GM23248 (cell line): Measurements from ENCODE around the gene RBPJ. TPM values are rescaled to one million over a fixed set of nuclear protein-coding genes. Genes with fewer than 3 reads are reported as not detected.

ENCODE experiments used
- DNase-seq: peaks from one replicate; pipeline ENCODE4 v3.0.0-alpha.2; 2015
- H2AFZ ChIP-seq: fragments of 200-600 bp; sonication (generic); 2 replicates; pipeline ENCODE4 v1.6.1; 2016; ENCODE audit warnings: antibody characterized with exemption
- H3F3A ChIP-seq: fragments of 200-600 bp; sonication (generic); 2 replicates; pipeline ENCODE4 v1.6.1; 2016; ENCODE audit warnings: mild to moderate bottlenecking, antibody characterized with exemption, mixed run types; ENCODE audit not compliant: insufficient read depth
- H3K27ac ChIP-seq: fragments of 200-600 bp; sonication (generic); 2 replicates; pipeline ENCODE4 v1.5.1; 2016; ENCODE audit warnings: mild to moderate bottlenecking
- H3K27me3 ChIP-seq: fragments of 200-600 bp; sonication (generic); replicated peaks from 2 replicates; pipeline ENCODE4 v1.6.1; 2016; ENCODE audit warnings: mild to moderate bottlenecking; ENCODE audit not compliant: insufficient read depth
- H3K36me3 ChIP-seq: fragments of 200-600 bp; sonication (generic); 2 replicates; pipeline ENCODE4 v1.6.1; 2016; ENCODE audit warnings: low read depth, mild to moderate bottlenecking
- H3K4me1 ChIP-seq: fragments of 200-600 bp; sonication (generic); 2 replicates; pipeline ENCODE4 v1.6.1; 2016; ENCODE audit warnings: mild to moderate bottlenecking; ENCODE audit not compliant: insufficient read depth
- H3K4me2 ChIP-seq: fragments of 200-600 bp; sonication (generic); one replicate; pipeline ENCODE4 v1.6.1; 2016; ENCODE audit warnings: mild to moderate bottlenecking; ENCODE audit not compliant: unreplicated experiment
- H3K4me3 ChIP-seq: fragments of 200-600 bp; sonication (generic); 2 replicates; pipeline ENCODE4 v1.5.1; 2016; ENCODE audit warnings: mild to moderate bottlenecking
- H3K79me2 ChIP-seq: fragments of 200-600 bp; sonication (generic); 2 replicates; pipeline ENCODE4 v1.6.1; 2016; ENCODE audit warnings: mild to moderate bottlenecking; ENCODE audit not compliant: insufficient read depth
- H3K9ac ChIP-seq: fragments of 200-600 bp; sonication (generic); 2 replicates; pipeline ENCODE4 v1.6.1; 2016; ENCODE audit warnings: mild to moderate bottlenecking
- H3K9me2 ChIP-seq: fragments of 200-600 bp; sonication (generic); 2 replicates; pipeline ENCODE4 v1.6.1; 2016; ENCODE audit warnings: mixed run types, mild to moderate bottlenecking, moderate library complexity; ENCODE audit not compliant: insufficient read depth
- H3K9me3 ChIP-seq: fragments of 200-600 bp; sonication (generic); one replicate; pipeline ENCODE4 v1.6.1; 2017; ENCODE audit warnings: low read depth
- H4K20me1 ChIP-seq: fragments of 200-600 bp; sonication (generic); 2 replicates; pipeline ENCODE4 v1.6.0; 2016; ENCODE audit not compliant: insufficient read depth
- EZH2 ChIP-seq: fragments of 200-600 bp; sonication (generic); IDR thresholded peaks from 2 replicates; pipeline ENCODE4 v1.6.1; 2018; ENCODE audit warnings: antibody characterized with exemption, mild to moderate bottlenecking; ENCODE audit not compliant: insufficient read depth, poor library complexity, severe bottlenecking
- EZH2phosphoT487 ChIP-seq: fragments of 200-600 bp; sonication (generic); IDR thresholded peaks from 2 replicates; pipeline ENCODE4 v1.6.1; 2018; ENCODE audit warnings: antibody characterized with exemption, moderate library complexity, mild to moderate bottlenecking, low read depth; ENCODE audit not compliant: insufficient read depth
- WGBS, 2 experiments: methylation state at CpG; one replicate each; pipeline ENCODE4 v1.1.6; 2015 to 2017; ENCODE audit warnings: low lambda C conversion rate in 2 of 2, low coverage in 1 of 2; ENCODE audit errors: missing lambda C conversion rate in 2 of 2; 5-methylcytosine and 5-hydroxymethylcytosine counted together
- in situ Hi-C: fragments of 300-500 bp; cut with MboI; formaldehyde crosslinking; loops from 2 replicates; pipeline ENCODE4 v1.15.0; 2020
- polyA plus RNA-seq: library from polyadenylated mRNA; unstranded; fragments of >200 nt; fragmentation: Nextera tagmentation; extraction: Ambion mirVana; gene quantifications from 2 replicates; pipeline ENCODE4 v1.2.1, GENCODE V29; 2016
- total RNA-seq: library from RNA; depleted of rRNA; stranded (reverse); fragments of >200 nt; shearing (Covaris generic); gene quantifications from 2 replicates; pipeline ENCODE4 v1.2.3, GENCODE V29; 2014

The RBPJ gene
- total and polyA plus RNA-seq, 2 experiments from 2014 or later, result 70.7 to 85.4 TPM

DNA sequence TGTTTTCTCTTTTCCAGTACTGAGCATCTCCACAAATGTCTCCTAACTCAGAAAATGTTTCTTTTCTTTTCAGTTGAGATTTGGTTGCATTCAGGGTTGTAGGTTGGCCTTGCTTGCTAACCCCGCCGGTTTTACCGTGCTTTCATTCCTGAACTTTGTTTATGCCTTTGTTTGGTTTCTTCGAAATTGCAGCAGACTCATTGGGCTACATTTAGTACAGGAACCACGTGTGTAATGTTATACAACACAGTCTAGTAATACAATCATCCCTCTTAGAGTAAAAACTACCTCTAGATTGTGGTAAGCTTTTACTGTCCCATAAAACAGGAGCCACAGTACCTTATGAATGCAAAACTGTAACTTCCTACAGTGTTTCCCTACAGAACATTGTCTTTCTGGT is 111.6 kb downstream of the RBPJ start:
- Histone ChIP-seq H3K4me2 (no peak overlapping the region), H3K9ac (no peak overlapping the region), H3K79me2 (no peaks in the 10 kb centered on the region), H3K27ac (no peak overlapping the region), H3K27me3 (no peaks in the 10 kb centered on the region), H3F3A (no peaks in the 10 kb centered on the region), H4K20me1 (no peaks in the 10 kb centered on the region), H3K36me3 (peaks cover 20% of the 10 kb centered on the region; the same call in 1 of the 2 replicates), H3K9me3 (no peaks in the 10 kb centered on the region), H3K4me1 (peaks cover 14% of the 10 kb centered on the region), H3K4me3 (no peak overlapping the region), H2AFZ (no peak overlapping the region), H3K9me2 (no peaks in the 10 kb centered on the region)
- TF ChIP-seq EZH2phosphoT487 (no peak), EZH2 (no peak)
- DNase-seq, result no peak
- WGBS, 2 experiments, result 84 to 86% methylated on average over 5 of the region's 5 CpGs
- in situ Hi-C loops, result no loop called here

DNA sequence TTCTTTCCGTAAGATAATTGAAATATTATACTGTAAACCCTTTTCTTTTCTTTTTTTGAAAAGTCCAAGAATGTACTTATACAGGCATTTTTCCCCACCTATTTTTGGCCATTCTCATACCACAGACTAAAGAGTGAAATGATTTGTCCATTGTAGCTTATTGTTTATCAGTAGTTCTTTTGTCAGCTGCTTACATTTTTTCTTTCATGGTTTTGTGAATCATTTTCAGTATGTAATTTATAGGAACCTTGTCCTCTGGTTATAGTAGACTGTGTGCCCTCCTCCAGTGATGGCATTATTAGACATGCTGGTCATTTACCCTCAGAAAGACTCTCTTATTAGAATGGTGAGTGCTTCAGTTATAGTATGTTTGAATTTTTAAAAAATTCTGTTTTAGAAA is 112.7 kb downstream of the RBPJ start:
- no peaks in the 10 kb centered on the region for H3K79me2 ChIP-seq
- TF ChIP-seq EZH2phosphoT487 (no peak), EZH2 (no peak)
- no peak overlapping the region for H3K4me2 ChIP-seq
- H3K4me3 ChIP-seq, result no peak overlapping the region
- H4K20me1 ChIP-seq, result no peaks in the 10 kb centered on the region
- H3K9ac ChIP-seq, result no peak overlapping the region
- no peaks in the 10 kb centered on the region for H3K27me3 ChIP-seq
- no peaks in the 10 kb centered on the region for H3F3A ChIP-seq
- H3K9me2 ChIP-seq, result no peaks in the 10 kb centered on the region
- H3K9me3 ChIP-seq, result no peaks in the 10 kb centered on the region
- H2AFZ ChIP-seq, result no peak overlapping the region
- peaks cover 14% of the 10 kb centered on the region for H3K4me1 ChIP-seq
- DNase-seq, result no peak
- in situ Hi-C loops, result no loop called here
- H3K36me3 ChIP-seq, result peaks cover 20% of the 10 kb centered on the region; the same call in 1 of the 2 replicates
- H3K27ac ChIP-seq, result no peak overlapping the region
- WGBS, 2 experiments, result 95 to 100% methylated on average over 1 of the region's 1 CpG

DNA sequence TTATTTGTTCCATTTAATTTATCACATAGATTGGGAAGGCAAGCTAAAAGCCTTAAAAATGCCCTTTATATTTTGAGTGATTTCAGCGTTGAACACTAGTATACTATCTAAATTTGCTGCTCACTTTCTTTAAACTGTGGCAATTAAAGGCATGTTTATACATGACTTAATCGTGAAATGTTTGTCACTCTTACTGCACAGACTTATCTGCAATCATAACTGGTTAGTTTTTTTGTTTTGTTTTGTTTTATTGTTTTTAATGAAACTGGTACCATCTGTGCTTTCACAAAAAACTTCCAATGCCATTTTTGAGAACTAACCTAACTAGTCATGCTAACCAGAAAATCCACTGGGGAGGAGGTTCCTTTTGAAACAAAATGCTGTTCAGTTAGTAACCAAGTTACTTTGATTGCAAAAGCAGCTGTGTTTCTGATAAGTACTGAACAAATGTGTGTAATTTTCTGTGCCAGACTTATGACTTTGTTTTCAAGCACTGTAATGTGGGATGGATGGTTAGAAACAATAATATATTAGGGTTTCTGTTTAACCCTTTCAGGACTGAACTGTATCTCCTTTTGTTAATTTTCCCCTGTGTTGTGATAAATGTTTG is 113.3 kb downstream of the RBPJ start:
- Histone ChIP-seq H3K9me3 (no peaks in the 10 kb centered on the region), H3F3A (no peaks in the 10 kb centered on the region), H3K79me2 (no peaks in the 10 kb centered on the region), H3K4me3 (no peak overlapping the region), H3K4me2 (no peak overlapping the region), H3K36me3 (peaks cover 15% of the 10 kb centered on the region; the same call in 1 of the 2 replicates), H3K9ac (no peak overlapping the region), H3K4me1 (peaks cover 14% of the 10 kb centered on the region), H2AFZ (no peak overlapping the region), H3K27ac (no peak overlapping the region), H3K9me2 (no peaks in the 10 kb centered on the region), H3K27me3 (no peaks in the 10 kb centered on the region), H4K20me1 (no peaks in the 10 kb centered on the region)
- no peak for TF ChIP-seq EZH2phosphoT487
- no peak for TF ChIP-seq EZH2
- DNase-seq, result peak; percentile 50
- in situ Hi-C loops, result no loop called here
- 49 to 58% methylated on average over 2 of the region's 2 CpGs for WGBS, 2 experiments

DNA sequence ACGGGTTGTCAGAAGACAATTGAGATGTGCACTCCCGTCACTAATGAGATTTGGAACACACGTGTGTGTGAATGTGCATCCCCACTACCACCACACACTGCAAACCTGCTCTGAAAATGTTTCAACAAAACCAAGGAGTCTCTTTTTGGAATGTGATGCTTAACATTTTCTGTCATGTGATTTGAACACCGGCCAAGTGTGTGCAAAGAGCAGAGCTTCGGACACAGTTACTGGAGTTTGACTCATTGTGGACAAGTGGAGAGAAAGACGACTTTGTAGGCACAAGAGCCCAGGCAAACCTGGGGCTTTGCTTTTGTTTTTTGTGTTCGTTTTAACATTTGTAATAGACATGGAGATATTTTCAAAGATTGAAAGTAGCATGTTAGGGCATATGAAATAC is 120.3 kb downstream of the RBPJ start:
- Histone ChIP-seq H2AFZ (no peak overlapping the region), H3F3A (no peaks in the 10 kb centered on the region), H3K36me3 (no peaks in the 10 kb centered on the region)

More for the DNA sequence above, 120.3 kb downstream of the RBPJ start:
- DNase-seq, result peak; percentile 59
- Histone ChIP-seq H3K4me3 (no peak overlapping the region), H3K4me1 (no peaks in the 10 kb centered on the region), H3K9me3 (no peaks in the 10 kb centered on the region), H3K4me2 (no peak overlapping the region), H3K9me2 (no peaks in the 10 kb centered on the region), H3K27ac (no peak overlapping the region), H3K9ac (no peak overlapping the region), H4K20me1 (no peaks in the 10 kb centered on the region), H3K27me3 (no peaks in the 10 kb centered on the region), H3K79me2 (no peaks in the 10 kb centered on the region)
- TF ChIP-seq EZH2 (no peak), EZH2phosphoT487 (no peak)
- WGBS, 2 experiments, result 78 to 85% methylated on average over 7 of the region's 7 CpGs
- in situ Hi-C loops, result no loop called here
